ENCODE results near the gene KCNH1. TPM values are rescaled to one million over a fixed set of nuclear protein-coding genes. Genes with fewer than 3 reads are reported as not detected.

The KCNH1 gene
- total RNA-seq, 1 donor from 2014 or later: not detected

DNA sequence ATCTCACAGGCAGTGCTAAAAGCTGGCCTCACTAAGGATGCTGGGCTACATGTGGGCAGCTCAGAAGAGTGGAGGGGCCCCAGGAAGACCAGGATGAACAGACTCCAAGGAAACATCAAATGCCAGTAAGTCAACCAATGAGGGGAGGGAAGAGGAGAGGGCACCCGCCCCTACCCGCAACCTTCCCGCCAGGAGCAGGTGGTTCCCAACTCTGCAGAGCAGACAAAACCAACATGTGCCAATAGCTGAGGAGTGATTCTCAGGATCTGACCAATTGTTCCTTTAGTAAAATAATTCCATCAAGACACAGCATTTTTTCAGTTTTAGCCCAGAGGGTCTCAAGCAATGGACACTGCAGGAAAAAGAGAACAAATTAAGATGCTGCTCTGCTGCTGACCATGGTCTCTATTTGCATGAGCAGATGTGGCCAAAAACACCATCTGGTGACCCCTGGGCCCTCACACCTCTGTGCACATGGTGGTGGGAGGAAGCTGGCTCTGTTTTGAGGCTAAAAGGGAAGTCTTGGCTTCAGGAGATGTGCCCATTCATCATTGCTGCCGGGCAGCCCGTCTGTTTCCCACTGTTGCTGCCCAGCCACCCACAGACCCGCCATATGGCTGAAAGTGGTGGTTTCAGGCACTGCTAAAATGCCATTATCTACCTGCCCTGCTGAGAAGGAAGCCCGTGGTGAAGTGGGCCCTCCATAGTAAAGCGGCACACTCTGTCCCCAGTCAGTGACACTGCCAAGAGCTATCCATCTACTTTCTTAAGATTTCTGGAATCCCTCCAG is 231.8 kb downstream of the KCNH1 start:
- intact Hi-C loops (cut with DNase I): no loop called here
- no peak for DNase-seq (ENCODE audit: low spot score)

DNA sequence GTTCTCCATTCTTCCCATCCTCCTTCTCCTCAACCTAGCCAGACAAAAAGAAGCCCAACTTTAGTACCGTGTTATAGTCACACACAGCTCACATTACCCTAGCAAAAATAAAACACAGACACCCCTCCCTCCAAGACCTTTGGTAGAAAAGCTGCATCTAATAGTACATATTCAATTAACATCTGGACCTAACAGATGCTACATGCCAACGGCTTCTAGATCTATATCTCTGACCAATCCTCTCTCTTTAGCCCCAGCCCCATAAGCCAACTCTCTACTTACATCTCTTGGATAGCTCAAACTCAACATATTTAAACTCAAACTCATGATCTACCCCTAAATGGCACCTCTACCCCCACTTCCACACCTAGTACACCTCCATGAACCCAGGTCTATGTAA is 233.1 kb downstream of the KCNH1 start:
- no peak for DNase-seq (ENCODE audit: low spot score)

DNA sequence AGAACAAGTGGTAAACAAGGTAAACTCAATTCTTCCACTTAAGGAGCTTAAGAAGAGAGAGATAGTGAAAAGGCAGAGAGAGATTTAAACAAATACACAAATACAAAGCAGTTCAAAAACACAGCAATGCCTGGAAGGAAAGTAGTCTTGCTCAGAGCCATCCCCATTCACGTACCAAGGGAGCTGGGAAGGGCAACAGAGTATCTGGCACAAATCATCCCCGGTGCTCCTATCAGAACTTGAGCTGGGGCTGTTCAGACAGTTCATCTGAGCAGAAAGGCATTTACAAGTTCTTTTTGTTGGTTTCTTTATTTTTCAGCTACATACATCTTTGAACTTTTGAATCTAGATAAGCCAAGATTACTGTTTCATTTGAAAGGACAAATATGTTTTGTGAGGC is 233.9 kb downstream of the KCNH1 start:
- no peak for DNase-seq (ENCODE audit: low spot score)
- intact Hi-C loops (cut with DNase I): no loop called here

More for the DNA sequence above, 233.1 kb downstream of the KCNH1 start:
- intact Hi-C loops (cut with DNase I): no loop called here

DNA sequence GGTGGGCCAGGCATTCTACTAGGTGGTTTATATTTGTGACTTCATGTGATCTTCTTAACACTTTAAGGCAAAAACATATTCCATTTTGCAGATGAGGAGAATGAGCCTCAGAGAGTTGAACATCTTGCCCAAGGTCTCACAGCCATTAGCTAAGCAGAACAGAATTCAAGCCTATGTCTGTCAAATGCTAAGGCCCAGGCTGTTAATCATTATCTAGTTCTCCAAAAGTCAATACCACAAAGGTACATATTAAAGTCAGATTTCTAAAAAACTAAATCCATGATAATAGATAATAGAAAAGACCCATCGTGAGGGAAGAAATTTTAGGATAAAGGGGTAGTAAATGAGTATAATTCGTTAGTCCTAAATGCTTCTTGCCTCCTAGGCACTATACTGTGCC is 234.3 kb downstream of the KCNH1 start:
- intact Hi-C loops (cut with DNase I): no loop called here
- DNase-seq (ENCODE audit: low spot score): no peak

DNA sequence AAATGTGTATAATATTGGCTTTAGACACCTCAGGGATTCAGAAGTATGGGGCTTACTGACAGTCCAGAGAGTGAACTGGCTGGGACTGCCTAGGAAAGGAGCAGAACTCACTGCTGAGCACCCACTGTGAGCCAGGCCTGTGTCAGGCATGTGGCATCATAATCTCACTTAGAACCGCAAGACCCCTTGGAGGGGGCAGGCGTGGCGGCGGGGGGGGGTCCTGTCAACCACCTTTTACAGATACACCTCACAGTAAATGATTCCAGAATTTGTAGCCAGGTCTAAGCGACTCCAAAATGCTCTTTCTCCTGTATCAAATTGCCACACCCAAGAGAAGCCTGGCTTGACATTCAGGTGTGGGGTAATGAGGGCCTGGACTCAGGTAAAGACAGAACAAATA is 235.5 kb downstream of the KCNH1 start:
- intact Hi-C loops (cut with DNase I): no loop called here
- DNase-seq (ENCODE audit: low spot score): no peak

DNA sequence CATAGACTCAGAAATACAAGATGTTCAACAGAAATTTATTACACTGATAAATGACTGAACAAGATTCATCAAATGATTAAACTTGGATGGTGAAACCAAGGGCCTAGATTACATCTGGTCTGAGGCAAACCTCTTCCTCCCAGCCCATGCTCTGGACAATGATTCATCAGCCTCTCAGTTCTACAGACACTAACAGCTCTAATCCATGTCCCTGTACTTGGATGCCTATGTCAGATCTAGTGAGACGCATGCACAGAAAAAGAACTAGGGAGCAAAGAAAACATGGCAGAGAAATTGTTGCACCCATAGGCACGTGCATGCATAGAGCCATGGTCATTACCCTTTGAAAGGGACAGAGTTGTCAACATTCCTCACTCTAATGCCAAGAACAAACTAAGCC is 250.1 kb downstream of the KCNH1 start:
- intact Hi-C loops (cut with DNase I): no loop called here

DNA sequence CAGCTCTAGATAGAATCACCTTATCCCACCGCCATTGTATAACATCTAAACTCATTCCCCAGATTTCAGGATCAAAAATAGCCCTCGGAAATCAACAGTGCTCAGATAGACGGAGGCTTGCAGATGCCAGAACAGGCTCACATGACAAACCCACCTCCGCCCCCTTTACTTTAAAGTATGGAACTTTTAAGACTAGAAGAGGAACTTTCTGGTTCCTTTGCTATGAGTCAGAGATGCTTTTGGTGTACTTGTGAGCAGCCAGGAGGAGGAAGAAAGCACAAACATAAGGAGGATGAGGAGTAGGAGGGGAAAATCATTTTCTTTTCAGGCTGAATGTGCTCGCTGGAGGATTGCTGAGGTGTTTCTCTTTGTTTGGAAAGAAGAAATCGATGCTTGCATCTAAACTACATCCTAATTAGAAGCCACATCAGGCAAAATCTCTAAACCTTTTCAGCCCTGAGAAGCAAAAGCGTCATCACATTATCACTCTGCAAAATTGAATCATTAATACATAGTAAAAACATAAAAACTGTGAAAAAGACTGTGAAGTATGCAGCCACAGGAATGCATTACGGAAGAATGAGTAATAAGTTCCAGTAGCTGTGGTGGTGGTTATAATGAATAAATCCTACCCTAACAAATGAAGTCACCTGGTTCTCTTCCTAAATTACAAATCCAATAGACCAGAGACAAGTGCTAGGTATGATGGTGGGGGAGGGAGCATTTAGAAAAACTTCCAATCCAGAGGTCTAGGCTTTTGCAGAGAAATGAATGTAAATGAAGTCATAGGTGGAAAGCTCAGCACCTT is 251.3 kb downstream of the KCNH1 start:
- DNase-seq (ENCODE audit: low spot score): no peak
- intact Hi-C loops (cut with DNase I): no loop called here

More for the DNA sequence above, 250.1 kb downstream of the KCNH1 start:
- no peak for DNase-seq (ENCODE audit: low spot score)

DNA sequence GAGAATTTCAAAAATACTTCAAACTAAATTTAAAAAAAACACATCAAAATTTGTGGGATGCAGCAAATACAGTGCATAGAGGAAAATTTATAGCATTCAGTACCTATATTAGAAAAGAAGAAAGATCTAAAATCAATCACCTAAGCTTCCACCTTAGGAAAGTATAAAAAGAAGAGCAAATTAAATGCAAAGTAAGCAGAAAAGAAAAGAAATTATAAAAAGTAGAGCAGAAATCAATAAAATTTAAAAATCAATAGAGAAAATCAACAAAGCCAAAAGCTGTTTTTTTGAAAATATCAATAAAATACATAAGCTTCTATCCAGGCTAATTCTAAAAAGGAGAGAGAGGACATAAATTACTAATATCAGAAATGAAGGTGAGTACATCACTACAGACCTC is 255.4 kb downstream of the KCNH1 start:
- DNase-seq (ENCODE audit: low spot score): no peak
- intact Hi-C loops (cut with DNase I): no loop called here

DNA sequence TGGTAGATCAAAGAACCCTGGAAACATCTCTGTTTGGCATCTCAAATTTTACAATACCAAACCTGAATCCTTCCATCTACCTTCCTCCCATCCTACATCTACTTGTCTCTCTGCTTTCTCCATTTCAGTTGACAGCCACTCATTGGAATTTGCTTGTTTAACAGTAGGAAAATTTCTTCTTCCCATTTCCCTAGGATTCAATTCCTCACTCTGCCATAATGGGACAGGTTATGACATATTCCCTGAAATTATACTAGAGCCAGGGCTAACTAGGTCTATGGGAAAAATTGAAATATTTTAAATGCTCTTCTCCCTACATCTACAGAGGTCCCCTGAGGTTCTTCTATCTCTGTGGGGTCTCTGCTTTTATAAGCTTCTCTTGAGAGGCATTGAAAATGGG is 257.7 kb downstream of the KCNH1 start:
- intact Hi-C loops (cut with DNase I): no loop called here
- no peak for DNase-seq (ENCODE audit: low spot score)

DNA sequence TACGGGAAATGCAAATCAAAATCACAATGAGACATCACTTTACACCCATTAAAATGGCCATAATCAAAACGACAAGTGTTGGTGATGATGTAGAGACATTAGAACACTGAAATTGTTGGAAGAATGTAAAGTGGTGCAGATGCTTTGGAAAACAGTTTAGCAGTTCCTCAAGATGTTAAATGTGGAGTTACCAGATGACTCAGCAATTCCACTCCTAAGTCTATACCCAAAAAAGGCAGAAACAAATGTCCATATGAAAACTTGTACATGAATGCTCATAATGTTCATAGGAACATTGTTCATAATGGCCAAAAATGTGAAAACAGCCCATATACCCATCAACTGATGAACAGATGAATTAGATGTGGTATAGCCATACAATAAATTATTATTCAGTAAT is 267.4 kb downstream of the KCNH1 start:
- no peak for DNase-seq (ENCODE audit: low spot score)
- intact Hi-C loops (cut with DNase I): no loop called here

DNA sequence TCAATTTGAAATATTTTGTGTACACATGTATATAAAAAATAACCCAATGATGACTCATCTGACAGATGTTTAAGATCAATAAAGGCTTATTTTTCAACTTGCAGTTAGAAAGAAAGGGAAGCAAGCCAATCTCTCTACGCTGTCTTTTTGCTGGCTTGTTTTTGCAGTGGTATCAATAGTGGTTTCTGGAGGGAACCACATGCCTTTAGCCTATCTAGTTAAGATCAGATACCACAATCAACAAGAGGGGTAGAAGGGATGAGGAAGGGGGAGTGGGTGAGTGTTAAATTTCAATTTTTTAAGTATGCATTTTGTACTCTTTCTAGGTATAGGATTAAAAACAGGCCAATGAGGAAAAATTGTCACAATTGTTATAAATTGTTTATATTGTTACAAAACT is 276.2 kb downstream of the KCNH1 start:
- intact Hi-C loops (cut with DNase I): no loop called here
- DNase-seq (ENCODE audit: low spot score): no peak

DNA sequence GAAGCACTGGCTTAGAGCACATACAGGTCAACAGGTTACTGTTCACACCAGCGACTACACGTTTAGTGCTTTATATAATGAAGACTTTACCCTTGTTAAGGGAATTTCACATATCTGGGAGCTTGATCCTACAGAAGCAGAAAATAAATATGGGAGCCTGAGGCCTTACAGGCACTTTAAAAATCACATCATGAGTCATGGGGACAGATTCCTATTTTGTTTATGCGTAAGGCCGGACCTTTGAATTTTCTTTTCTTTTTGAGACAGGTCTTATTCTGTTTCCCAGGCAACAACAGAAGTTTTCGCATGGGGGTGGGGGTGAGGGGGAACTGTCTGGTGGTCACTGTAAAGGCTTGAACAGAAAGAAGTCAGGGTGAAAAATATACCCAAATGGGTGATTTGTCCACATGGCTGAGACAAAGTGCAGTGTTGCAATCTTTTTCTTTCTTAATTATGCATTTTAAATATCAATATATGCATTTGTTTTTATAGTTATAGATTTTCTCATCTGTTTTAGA is 276.7 kb downstream of the KCNH1 start:
- DNase-seq (ENCODE audit: low spot score): no peak
- intact Hi-C loops (cut with DNase I): no loop called here

DNA sequence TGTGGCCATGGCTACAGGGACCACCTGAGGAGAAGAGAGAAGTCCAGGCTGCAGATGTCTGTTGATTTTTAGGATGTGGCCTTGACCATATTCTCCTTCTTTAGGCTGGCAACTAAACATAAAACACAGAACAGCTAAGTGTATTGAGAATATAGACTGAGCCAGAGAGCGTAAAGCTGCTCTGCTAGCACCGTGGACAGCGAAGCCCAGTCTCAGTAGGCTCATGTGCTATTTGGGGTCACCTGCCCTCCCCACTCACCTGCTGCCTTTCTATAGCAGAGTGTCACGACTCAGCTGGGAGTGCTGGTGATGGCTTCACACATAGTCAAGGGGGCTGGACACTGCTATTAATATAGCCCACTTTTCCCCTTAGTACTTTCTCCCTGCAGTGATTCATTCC is 278.5 kb downstream of the KCNH1 start:
- no peak for DNase-seq (ENCODE audit: low spot score)
- intact Hi-C loops (cut with DNase I): no loop called here

DNA sequence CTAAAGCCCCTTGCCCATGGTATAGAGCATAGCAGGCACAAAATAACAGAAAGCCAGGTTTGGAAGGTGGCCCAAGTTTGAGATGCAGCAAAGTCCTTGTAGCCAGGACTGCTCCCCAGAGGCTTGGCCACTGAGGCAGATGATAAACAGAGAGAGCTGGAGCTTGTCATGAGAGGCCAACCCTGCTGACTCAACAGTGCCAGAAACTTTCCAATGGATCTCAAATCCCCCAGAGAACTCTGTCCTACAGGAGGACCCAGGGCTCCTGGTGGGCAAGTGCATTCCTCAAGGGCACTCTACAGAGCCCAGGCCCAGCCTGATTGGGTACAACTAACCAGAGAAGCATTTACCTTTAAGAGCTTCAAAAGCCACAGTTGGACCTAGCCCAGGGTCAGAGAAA is 280.7 kb downstream of the KCNH1 start:
- no peak for DNase-seq (ENCODE audit: low spot score)
- intact Hi-C loops (cut with DNase I): no loop called here

DNA sequence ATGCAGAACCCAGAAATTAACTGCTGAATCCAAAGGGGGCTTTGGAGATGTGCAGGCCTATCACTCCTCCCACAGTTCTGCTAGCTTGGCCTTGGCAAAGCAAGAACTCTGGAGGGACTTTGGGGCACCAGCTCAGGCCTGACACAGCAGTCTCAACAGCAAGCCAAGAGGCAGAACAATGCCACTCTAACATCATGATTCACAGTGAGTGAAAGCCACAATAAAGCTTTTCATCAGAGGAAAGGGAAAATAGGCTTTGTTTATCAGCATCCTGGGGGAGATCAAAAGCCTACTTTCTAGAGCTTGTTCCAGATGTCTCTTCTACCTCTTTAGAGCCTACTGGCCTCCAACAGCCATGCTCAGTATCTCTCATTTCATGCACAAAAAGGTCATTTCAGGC is 283.4 kb downstream of the KCNH1 start:
- DNase-seq (ENCODE audit: low spot score): no peak
- intact Hi-C loops (cut with DNase I): no loop called here

DNA sequence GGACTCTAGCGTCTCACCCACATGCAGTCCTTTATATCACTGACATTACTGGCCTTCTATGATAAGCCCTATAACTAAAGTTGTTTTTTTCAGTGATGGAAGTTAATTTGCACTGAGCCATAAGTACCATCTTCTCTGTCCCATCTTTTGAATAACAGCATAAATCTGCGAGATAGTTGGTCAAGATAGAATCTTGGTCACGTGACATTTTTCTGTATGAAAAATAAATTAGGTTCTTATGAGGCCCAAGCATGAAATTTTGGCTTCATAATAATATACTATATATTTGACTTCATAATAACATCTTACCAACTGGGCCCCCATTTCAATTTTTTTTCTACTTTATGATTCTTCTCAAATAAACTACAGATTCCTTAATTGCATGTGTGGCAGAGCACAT is 285.5 kb downstream of the KCNH1 start:
- intact Hi-C loops (cut with DNase I): no loop called here
- DNase-seq (ENCODE audit: low spot score): no peak

DNA sequence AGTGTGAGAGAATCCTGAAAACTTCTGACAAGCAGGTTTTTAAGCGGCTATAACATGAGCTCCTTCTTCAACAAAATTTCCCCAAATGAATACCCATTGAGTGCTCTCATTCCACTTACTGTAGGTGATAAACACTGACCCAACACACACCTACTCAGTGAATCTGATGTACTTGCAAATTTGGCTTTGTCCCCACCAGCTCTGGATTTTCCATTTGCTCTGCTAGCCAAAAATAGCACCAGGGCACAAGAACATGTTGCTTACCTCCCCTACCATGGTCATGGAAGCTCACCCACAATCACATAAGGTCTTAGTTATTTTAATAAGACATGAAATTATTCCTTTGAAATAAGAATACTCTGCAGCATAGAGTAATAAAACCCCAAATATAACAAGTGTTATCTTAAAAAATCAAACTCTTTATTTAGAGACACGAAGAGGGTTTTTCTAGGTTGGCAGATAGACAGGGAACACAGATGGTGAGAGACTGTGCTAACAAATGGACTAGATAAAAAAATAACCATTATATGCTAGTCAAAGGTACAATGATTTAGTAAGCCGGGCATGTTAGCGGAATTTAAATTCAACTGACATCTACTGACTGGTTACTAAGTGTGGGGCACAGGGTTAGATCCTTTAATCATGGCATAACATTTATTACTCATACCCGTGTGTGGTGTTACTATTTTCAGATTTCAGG is 291.9 kb downstream of the KCNH1 start:
- DNase-seq (ENCODE audit: low spot score): no peak
- intact Hi-C loops (cut with DNase I): no loop called here

DNA sequence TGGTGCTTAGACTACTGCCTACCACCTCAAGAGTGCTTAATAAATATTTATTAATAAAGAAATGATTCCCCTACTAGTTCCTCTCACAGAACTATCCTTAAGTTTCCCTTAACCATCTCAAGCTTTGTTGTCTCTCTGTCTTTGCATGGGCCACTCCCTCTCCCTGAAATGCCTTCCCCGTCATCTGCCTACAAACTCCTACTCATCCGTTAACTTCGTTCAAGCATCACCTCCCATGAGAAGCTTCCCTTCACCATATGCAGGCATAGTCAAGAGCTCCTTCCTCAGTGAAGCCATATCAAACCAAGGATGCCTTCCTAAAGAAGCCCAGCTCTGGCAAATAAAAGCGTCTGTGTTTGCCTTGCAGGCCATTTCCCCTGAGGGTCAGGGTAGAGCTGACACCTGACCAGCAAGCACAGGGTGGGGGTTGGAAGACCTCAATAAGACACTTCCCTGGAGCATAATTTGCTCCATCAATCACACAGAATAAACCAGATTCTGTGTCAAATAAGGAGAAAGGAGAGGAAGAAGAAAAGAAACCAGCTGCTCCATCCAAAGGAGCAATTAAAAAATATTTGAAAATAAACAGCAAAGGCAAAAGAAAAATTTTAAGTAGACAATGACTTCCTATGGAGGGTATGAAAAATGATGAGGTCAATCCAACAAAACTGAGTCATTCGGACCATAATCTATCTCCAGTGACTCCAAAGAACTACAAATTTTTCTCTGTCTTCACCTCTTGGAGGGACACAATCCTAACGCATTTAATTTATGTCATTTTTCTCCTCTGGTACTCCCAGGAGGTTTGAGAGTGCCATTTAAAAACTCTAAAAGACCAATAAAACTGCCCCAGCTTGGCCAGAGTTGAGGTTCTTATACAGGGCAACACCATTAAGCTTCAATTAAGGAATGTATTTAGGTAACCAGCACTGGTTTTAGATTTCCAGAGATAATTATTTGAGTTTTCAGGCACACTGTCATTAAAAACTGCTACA is 303.6 kb downstream of the KCNH1 start:
- no peak for DNase-seq (ENCODE audit: low spot score)
- intact Hi-C loops (cut with DNase I): no loop called here

DNA sequence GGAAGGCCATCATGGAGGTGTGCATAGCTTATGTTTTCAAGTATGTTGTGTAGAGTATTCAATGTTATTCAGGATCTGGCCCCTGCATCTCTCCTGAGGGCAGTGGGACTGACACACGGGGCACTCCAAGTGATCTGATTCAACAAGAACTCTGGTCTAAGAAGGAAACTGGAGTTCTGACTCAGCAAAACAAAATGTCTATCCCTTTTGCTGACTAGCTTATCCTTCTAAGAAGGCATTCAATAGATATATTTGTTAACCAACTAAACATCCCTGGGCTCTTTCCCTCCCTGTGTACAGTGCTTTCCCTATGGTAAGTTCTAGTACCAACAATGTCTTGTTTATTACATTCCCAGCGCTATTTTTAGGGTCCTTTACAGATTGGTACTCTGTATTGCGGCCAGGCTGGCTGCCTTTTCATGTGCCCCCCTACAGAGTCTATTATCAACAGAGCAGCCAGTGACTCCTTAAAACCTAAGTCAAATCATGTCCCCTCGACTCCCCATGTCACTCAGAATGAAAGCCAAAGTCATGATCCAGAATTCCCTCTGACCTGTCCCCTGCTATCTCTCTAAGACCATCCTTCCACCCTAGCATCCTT is 304.9 kb downstream of the KCNH1 start:
- intact Hi-C loops (cut with DNase I): no loop called here
- no peak for DNase-seq (ENCODE audit: low spot score)

All from cardiac septum (tissue), 1 donor.